GM18873 (cell line): Measurements from ENCODE around the gene HYAL3.
"Not testable (repeated sequence)": the region's sequence is repeated elsewhere in the genome, so short reads cannot be mapped to it uniquely, and the experiment has no call there.

Experiments used
- ATAC-seq: cut with Tn5 transposase; IDR thresholded peaks from one replicate; pipeline ENCODE4 v1.9.1; 2021; ENCODE audit warnings: mild to moderate bottlenecking, moderate library complexity, moderate number of reproducible peaks; ENCODE audit not compliant: unreplicated experiment, low FRiP score

The HYAL3 gene

DNA sequence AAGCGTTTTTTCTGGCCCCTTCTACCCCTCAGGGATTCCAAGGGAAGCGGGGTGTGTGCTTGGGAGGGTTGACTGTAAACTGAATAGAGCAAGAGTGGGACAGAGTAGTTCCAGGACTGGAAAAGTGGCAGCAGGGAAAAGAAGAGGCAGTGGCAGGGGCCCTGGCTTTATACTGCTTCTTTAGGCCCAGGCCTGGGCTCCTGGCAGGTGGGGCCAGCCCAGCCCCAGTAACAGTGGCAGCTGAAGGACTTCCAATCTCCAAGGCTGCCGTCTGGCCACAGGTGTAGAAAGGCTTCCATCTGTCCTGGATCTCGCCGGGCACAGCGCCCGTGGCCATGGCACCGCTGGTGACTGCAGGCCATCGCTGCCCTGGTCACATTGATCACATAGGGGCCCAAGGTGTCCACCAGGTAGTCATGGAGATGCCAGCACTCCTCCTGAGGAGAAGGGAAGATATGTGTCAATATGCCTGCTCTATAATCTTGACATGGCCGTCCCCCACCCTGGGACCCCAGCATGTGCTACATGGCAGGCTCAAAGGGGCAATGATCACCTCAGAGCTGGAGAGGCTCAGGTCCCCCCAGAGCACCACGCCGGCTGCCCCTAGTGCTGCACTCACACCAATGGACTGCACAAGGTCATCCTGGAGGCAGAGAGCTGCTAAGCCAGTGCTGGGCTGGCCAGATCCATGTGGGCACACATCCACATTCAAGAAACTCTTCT is 6.0 kb downstream of the HYAL3 start:
- no peak for ATAC-seq

DNA sequence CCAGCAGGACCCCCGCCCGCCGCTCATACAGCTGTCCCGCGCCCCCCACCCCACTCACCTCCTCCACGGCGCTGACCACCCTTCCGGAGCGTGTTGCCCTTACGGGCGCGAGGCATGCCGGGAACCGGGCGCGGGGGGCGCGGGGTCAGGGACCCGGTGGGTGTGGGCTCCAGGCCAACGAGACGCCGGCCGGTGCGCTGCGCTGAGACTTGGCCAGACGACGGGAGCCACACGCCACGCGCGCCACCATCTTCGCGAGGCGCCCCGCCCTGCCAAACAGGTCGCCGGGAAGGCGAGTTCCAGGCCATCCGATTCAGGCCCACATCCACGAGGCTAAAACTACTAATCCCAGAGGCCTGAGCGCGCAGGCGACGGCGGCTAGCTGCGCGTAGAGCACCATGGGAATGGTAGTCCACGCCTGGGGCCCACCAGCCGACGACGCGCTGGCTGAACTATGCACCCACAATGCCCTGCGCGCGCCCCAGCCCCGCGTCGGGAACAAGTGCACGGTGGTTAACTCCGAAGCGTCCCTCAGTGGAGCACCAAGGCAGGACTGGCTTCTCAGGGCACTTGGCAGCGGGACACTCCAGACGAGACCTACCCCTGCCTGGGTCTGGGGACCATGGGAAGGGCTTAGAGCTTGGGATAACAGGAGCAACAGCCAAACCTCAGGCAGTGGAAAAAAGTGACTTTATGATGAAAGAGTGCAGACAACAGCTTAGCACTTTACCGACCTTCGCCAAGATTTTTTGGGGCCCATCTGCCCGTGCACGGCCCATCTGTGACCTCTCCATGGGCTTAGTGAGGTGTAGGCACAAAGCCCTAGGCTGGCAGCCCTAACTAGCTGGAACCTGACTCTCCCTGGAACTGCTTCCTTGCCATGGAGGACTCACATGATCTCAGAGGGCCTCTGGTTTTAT is 6.8 kb downstream of the HYAL3 start, which contains the start of gene IFRD2:
IFRD2 (minus strand) TSS at position 271 of the 920 bp plus-strand sequence; CDS start at position 116, 155 bp downstream.
- ATAC-seq = peak; percentile 86

GRCh38 chr3:50290161-50290641 is 9.0 kb downstream of the HYAL3 start:
- no peak for ATAC-seq

DNA sequence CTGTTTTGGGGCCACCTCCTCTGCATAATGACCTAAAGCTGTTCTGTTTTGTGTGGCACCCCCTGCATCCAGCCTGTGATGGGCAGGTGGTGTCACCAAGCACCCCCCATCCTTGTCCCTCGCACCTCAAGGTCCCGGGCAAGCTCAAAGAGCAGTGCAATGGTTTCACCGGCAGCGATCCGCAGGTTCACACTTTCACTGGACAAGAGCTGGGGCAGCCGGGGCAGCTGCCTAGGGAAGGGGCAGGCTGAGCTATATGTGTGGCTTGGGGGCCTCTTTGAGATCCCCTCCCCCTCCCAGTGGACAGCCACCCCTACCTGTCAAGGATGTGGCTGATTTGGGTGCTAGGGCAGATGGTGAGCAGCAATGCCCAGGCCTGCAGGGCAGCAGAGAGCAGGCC is 10.1 kb downstream of the HYAL3 start:
- ATAC-seq = no peak

GRCh38 chr3:50288387-50289007 is 10.7 kb downstream of the HYAL3 start:
- no peak for ATAC-seq

DNA sequence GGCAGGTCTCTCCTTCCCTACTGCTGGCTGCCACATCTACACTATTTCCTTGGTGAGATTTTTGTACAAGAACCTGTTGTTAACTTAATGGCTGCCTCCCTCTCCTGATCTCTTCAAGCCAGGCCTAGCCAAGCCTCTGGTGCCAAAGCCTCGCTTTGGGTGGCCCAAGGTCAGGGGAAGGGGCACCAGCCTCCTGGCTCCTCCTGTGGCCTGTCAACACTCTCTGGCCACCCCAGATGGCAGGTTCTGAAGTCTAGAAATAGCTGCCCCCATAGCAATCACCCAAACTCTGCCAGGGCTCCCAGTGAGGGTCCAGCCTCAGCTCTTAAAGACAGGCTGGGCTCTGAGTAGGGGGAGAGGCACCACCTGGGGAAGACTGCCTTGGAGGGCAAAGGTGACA is 11.9 kb downstream of the HYAL3 start:
- ATAC-seq = no peak

DNA sequence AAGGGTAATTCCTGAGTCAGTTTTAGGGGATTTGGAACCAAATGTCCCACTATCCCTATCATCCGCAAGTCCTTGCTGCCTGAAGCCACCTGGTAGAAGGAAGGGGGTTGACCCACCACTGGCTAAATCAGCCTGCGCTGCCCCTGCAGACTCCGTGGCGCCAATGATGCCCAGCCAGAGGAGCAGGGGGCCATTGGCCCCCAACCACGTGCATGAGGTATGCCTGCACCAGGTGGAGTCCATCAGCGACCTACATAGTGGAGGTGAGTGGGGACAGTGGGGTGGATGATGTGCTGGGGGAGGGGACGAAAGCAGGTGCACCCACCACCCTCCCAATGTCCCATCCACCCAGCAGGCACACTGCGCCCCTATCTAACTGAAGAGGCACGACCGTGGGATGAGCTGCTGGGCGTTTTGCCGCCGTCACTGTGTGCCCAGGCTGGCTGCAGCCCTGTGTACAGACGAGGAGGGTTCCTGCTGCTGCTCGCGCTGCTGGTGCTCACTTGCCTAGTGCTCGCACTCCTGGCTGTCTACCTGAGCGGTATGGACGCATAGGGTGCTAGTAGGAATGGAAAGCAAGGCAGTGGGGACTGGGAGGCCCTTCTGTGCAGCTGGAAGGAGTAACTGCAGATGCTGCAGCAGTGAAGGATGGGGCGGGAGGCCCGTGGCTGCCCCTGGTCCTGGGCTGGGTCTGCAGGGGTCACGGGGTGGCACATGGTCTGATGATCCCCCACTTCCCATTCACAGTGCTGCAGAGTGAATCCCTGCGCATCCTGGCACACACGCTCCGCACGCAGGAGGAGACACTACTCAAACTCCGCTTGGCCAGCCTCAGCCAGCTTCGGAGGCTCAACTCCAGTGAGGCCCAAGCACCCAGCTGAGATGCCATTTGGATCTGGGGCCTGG is 12.6 kb downstream of the HYAL3 start:
- ATAC-seq = no peak

DNA sequence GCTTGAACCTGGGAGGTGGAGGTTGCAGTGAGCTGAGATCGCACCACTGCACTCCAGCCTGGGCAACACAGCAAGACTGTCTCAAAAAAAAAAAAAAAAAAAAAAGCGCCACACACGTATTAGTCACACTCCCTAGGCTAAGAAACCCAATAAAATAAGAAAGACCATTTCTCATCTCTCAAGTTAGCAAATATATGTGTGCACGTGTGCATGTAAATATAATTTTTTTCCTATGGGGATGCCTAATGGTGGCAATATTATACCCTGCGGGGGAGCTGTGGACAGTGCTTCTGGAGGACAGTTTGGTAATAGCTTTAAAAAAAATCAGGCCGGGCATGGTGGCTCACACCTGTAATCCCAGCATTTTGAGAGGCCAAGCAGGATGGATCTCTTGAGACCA is 15.1 kb downstream of the HYAL3 start:
- not testable (repeated sequence) for ATAC-seq

DNA sequence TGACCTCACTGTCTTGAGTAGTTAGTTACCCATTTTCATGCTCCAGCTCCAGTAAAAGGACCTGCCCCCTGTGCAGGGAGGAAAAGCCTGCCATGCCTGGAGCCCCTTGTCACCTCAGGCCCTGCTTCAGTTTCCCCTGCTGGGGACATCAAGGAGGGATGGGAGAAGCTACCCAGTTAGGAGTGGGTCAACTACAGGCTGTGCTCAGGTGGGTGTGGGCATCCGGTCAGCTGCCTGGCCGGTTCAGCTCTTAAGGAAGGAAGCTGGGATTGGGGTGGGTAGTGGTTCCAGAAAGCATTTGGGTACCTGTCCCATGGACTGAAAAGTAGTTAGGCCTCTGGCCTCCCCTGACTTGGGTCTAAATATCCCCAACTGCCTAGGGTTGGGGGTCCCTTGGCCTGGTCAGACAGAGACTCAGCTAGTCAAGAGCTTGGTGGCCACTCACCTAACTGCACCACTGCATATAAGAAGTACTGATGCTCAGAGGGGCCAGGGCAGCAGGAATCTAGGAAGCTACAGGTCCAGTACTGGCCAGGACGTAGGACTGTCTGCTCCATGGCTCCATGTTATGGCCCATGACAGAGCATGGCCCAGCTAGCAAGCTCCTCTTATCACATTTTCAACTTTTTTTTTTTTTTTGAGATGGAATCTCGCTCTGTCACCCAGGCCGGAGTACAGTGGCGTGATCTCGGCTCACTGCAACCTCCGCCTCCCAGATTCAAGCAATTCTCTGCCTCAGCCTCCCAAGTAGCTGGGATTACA is 19.8 kb downstream of the HYAL3 start:
- no peak for ATAC-seq

- no peak for ATAC-seq
These were observed 20.4 kb downstream of the HYAL3 start, which contains the start of gene LSMEM2 for GRCh38 chr3:50278880-50279224. LSMEM2 (plus strand) TSS chr3:50279087; CDS start chr3:50279114, 27 bp downstream.

- no peak for ATAC-seq
These were observed 20.9 kb downstream of the HYAL3 start for GRCh38 chr3:50278123-50278879.

DNA sequence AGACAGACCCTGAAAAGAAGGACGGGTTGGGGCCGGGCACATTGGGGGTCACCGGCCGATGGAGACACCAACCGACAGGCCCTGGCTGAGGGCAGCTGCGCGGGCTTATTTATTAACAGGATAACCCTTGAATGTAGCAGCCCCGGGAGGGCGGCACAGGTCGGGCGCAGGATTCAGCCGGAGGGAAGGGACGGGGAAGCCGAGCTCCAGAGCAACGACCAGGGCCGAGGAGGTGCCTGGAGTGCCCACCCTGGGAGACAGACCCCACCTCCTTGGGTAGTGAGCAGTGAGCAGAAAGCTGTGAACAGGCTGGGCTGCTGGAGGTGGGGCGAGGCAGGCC is 22.5 kb downstream of the HYAL3 start:
- ATAC-seq = no peak

- no peak for ATAC-seq
These were observed 23.0 kb downstream of the HYAL3 start for GRCh38 chr3:50275996-50276761.

- no peak for ATAC-seq
These were observed 23.8 kb downstream of the HYAL3 start for GRCh38 chr3:50275141-50275995.

GRCh38 chr3:50274371-50275104 is 24.7 kb downstream of the HYAL3 start:
- no peak for ATAC-seq

- no peak for ATAC-seq
These were observed 25.5 kb downstream of the HYAL3 start for GRCh38 chr3:50273689-50274065.
